Naive thymus-derived CD4-positive, alpha-beta T cell (primary cell): ENCODE results near the gene CLNS1A. TPM values are rescaled to one million over a fixed set of nuclear protein-coding genes. Genes with fewer than 3 reads are reported as not detected.

Source experiments
- ATAC-seq: fragments of 150-1000 bp; cut with Tn5 transposase; 2 replicates; pipeline ENCODE4 v1.10.0; 2021; ENCODE audit warnings: mild to moderate bottlenecking, moderate library complexity
- CTCF ChIA-PET: fragments of 350-600 bp; sonication (Branson Sonifier 250); formaldehyde crosslinking; loops from one replicate; lab custom pipeline; 2021; ENCODE audit warnings: antibody characterized with exemption; lab: Charles Lee
- POLR2A ChIA-PET: fragments of 350-600 bp; sonication (Branson Sonifier 250); formaldehyde crosslinking; loops from one replicate; lab custom pipeline; 2021; ENCODE audit warnings: antibody characterized with exemption, inconsistent platforms; lab: Charles Lee
- DNase-seq, 9 donors: peaks; one replicate each; pipeline versions ENCODE4 v3.0.0 to v3.0.0-alpha.2; 2020 to 2022; ENCODE audit warnings: mixed read lengths in 1 of 9
- H3K27ac ChIP-seq: one replicate; pipeline ENCODE4 v1.7.0; 2013; ENCODE audit warnings: mild to moderate bottlenecking, low read depth, low read length, moderate library complexity
- H3K27me3 ChIP-seq, 2 donors: one replicate each; pipeline ENCODE4 v1.7.0; 2013; ENCODE audit warnings: low read length in 2 of 2, mild to moderate bottlenecking in 2 of 2, moderate library complexity in 2 of 2; ENCODE audit not compliant: control insufficient read depth in 2 of 2, insufficient read depth in 2 of 2
- H3K36me3 ChIP-seq, 3 experiments: 1 replicate in 2 of 3; 2 replicates in 1 of 3; pipeline ENCODE4 v1.7.0; 2013; ENCODE audit warnings: low read length in 3 of 3, mild to moderate bottlenecking in 3 of 3, moderate library complexity in 1 of 3; ENCODE audit not compliant: insufficient read depth in 3 of 3, control insufficient read depth in 2 of 3
- H3K4me1 ChIP-seq, 2 donors: one replicate each; pipeline ENCODE4 v1.7.0; 2013; ENCODE audit warnings: low read length in 2 of 2, mild to moderate bottlenecking in 2 of 2, moderate library complexity in 1 of 2; ENCODE audit not compliant: control insufficient read depth in 2 of 2, insufficient read depth in 2 of 2
- H3K4me3 ChIP-seq: 2 replicates; pipeline ENCODE4 v1.7.0; 2013; ENCODE audit warnings: mild to moderate bottlenecking, low read length
- H3K9me3 ChIP-seq, 3 experiments: 1 replicate in 2 of 3; 2 replicates in 1 of 3; pipeline ENCODE4 v1.7.0; 2013; ENCODE audit warnings: low read length in 3 of 3; ENCODE audit not compliant: control insufficient read depth in 2 of 3
- H3K27ac Mint-ChIP-seq, 9 donors: one replicate each; pipeline ENCODE4 v1.8.0; 2020 to 2022; ENCODE audit warnings: mixed read lengths in 9 of 9, mild to moderate bottlenecking in 8 of 9, moderate library complexity in 5 of 9, inconsistent platforms in 2 of 9
- H3K27me3 Mint-ChIP-seq, 5 donors: one replicate each; pipeline ENCODE4 v1.8.0; 2021 to 2022; ENCODE audit warnings: mixed read lengths in 5 of 5, mild to moderate bottlenecking in 1 of 5
- H3K36me3 Mint-ChIP-seq, 5 donors: one replicate each; pipeline ENCODE4 v1.8.0; 2020 to 2022; ENCODE audit warnings: mixed read lengths in 5 of 5, mild to moderate bottlenecking in 3 of 5, inconsistent platforms in 1 of 5
- H3K4me1 Mint-ChIP-seq, 7 donors: one replicate each; pipeline ENCODE4 v1.8.0; 2020 to 2022; ENCODE audit warnings: mixed read lengths in 7 of 7, mild to moderate bottlenecking in 3 of 7, inconsistent platforms in 1 of 7
- H3K4me3 Mint-ChIP-seq, 10 donors: one replicate each; pipeline ENCODE4 v1.8.0; 2020 to 2022; ENCODE audit warnings: mild to moderate bottlenecking in 10 of 10, mixed read lengths in 10 of 10, moderate library complexity in 6 of 10, inconsistent platforms in 2 of 10
- H3K9me3 Mint-ChIP-seq, 11 donors: one replicate each; pipeline ENCODE4 v1.8.0; 2020 to 2022; ENCODE audit warnings: mixed read lengths in 11 of 11, mild to moderate bottlenecking in 4 of 11, inconsistent platforms in 1 of 11, moderate library complexity in 1 of 11
- intact Hi-C, 2 donors: fragments of 100-400 bp; cut with micrococcal nuclease; formaldehyde crosslinking; loops; one replicate each; pipeline ENCODE4 v1.15.1; 2023
- polyA plus RNA-seq, 2 donors: library from polyadenylated mRNA; unstranded; fragments of 300-500 nt; fragmentation: Illumina TruSeq; gene quantifications; one replicate each; pipeline ENCODE4 v1.2.3, GENCODE V29; 2021
- total RNA-seq, 6 experiments: library from RNA in 5 of 6; stranded (reverse) in 5 of 6; gene quantifications; 1 replicate in 5 of 6; 2 replicates in 1 of 6; pipeline ENCODE4 v1.2.3 and lab custom pipeline; 2021 to 2026

The CLNS1A gene
- total and polyA plus RNA-seq, 7 experiments from 2014 or later: 82.2 to 149 (median 135) TPM

DNA sequence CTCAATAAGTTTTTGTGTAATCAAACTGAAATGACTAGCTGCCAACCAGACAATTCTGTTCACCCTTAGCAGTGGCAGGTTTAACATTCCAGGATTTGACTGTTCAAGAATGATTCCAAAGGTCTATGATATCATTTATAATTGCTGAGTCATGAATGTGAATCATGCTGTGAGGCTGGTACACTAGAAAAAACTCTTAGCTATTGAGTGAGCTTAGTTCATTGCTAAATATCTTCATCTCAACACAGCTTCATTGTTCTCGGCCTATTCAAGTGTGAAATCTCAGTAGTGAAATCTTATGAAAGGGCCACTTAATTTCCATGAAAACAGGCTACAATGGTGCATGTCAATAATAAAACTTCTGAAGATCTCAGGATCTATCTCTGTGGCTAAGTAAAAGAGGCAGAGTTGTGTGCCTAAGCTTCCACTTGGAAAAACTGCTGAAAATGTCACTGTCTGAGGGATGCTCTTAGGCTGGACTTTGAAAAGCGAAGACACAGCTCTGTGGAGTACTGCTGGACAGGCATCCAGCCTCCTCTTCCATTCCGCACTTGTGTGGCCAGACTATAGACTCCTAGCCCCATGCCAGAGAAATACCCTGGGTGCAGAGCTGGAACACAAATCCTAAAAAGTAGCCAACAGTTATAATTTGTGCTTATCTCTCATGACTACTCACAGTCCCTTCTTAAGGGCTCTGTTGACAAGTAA is 35.1 kb downstream of the CLNS1A start:
- CTCF ChIA-PET: interaction anchor here (0.6 kb wide), 1 partner anchor 15 kb away, joined by 3 read pairs; no protein-coding TSS in a partner anchor

DNA sequence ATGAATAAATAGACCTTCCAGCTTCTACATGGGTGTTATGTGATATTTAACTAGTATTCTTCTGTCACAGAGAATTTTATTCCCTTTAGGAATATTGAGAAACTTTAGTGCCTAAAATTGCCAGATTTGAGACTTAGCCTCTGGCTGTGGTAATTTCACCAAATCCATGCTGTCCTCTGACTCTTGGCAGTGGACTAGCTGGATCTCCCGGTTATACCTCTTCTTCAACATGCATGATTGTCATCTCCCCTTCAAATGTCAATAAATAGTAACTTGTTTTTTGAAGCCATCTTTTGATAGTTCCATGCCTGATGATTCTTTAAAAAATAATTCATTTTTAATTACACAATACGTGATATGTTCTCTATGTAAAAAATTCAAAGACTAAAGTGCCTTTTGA is 39.4 kb downstream of the CLNS1A start:
- POLR2A ChIA-PET: no interaction called here
- Mint-ChIP-seq H3K27me3 (no peaks in the 10 kb centered on the region), H3K27ac (no peak overlapping the region)

More for the DNA sequence above, 35.1 kb downstream of the CLNS1A start:
- H3K27me3 ChIP-seq: no peaks in the 10 kb centered on the region
- Mint-ChIP-seq H3K27me3 (no peaks in the 10 kb centered on the region), H3K9me3 (no peaks in the 10 kb centered on the region), H3K4me3 (no peak overlapping the region), H3K27ac (no peak overlapping the region), H3K36me3 (peaks cover 0 to 7% (median 0%) of the 10 kb centered on the region in 5 donors), H3K4me1 (peaks cover 0 to 4% (median 0%) of the 10 kb centered on the region in 7 donors)
- H3K27ac ChIP-seq: no peak overlapping the region
- ATAC-seq (no peak), DNase-seq (no peak)
- H3K9me3 ChIP-seq: no peaks in the 10 kb centered on the region
- intact Hi-C loops: no loop called here
- POLR2A ChIA-PET: no interaction called here
- H3K4me3 ChIP-seq: no peak overlapping the region
- H3K4me1 ChIP-seq: no peaks in the 10 kb centered on the region
- peaks cover 0 to 11% (median 0%) of the 10 kb centered on the region in 3 experiments for H3K36me3 ChIP-seq

DNA sequence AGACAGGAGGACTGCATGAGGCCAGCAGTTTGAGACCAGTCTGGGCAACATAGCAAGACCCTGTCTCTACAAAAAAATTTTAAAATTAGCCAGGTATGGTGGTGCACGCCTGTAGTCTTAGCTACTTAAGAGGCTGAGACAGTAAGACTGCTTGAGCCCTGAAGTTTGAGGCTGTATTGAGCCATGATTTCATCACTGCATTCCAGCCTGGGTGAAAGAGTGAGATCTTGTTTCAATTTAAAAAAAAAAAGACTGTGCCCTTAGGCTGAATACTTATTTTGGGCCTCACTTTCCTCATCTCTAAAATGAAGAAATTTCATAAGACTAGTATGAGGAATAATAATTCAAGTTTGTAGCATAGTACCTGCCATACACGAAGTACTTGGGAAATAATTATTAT is 41.0 kb downstream of the CLNS1A start:
- Mint-ChIP-seq H3K4me1 (peaks cover 0 to 4% (median 0%) of the 10 kb centered on the region in 7 donors), H3K27me3 (no peaks in the 10 kb centered on the region), H3K9me3 (no peaks in the 10 kb centered on the region), H3K27ac (no peak overlapping the region), H3K36me3 (peaks cover 0 to under 1% (median 0%) of the 10 kb centered on the region in 5 donors), H3K4me3 (no peak overlapping the region)
- Histone ChIP-seq H3K4me1 (no peaks in the 10 kb centered on the region), H3K27ac (no peak overlapping the region), H3K27me3 (no peaks in the 10 kb centered on the region), H3K4me3 (no peak overlapping the region), H3K36me3 (no peaks in the 10 kb centered on the region), H3K9me3 (no peaks in the 10 kb centered on the region)
- CTCF ChIA-PET: no interaction called here
- ATAC-seq (no peak), DNase-seq (no peak)
- intact Hi-C loops: no loop called here
- POLR2A ChIA-PET: no interaction called here

More for the DNA sequence above, 39.4 kb downstream of the CLNS1A start:
- Histone ChIP-seq H3K4me3 (no peak overlapping the region), H3K27ac (no peak overlapping the region), H3K9me3 (no peaks in the 10 kb centered on the region), H3K36me3 (no peaks in the 10 kb centered on the region), H3K27me3 (no peaks in the 10 kb centered on the region), H3K4me1 (no peaks in the 10 kb centered on the region)
- Mint-ChIP-seq H3K4me1 (peaks cover 0 to 4% (median 0%) of the 10 kb centered on the region in 7 donors), H3K36me3 (peaks cover 0 to 7% (median 0%) of the 10 kb centered on the region in 5 donors), H3K4me3 (no peak overlapping the region), H3K9me3 (no peaks in the 10 kb centered on the region)
- no peak for ATAC-seq
- intact Hi-C loops: no loop called here
- no peak for DNase-seq
- CTCF ChIA-PET: no interaction called here

DNA sequence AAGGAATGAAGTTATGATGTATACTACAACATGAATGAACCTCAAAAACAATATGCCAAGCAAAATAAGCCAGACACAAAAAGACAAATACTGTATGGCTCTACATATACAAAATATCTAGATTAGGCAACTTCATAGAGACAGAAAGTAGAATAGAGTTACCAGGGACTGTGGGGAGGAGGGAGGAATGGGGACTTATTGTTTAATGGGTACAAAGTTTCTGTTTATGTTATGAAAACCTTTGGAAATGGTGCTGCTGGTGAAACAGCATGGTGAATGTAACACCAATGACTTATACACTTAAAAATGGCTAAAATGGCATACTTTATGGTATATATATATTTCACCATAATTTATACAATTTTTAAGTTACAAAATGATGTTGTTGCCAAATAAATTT is 43.7 kb downstream of the CLNS1A start:
- Mint-ChIP-seq H3K27ac (peak overlapping the region in 1 of 9 donors; percentile 9), H3K4me1 (peaks cover 11 to 17% (median 12%) of the 10 kb centered on the region in 7 donors), H3K9me3 (peaks cover 0 to 1% (median 0%) of the 10 kb centered on the region in 11 donors), H3K27me3 (peaks cover 0 to 8% (median 0%) of the 10 kb centered on the region in 5 donors), H3K36me3 (no peaks in the 10 kb centered on the region), H3K4me3 (no peak overlapping the region)
- H3K27me3 ChIP-seq: no peaks in the 10 kb centered on the region
- ATAC-seq (no peak), DNase-seq (no peak)
- no peaks in the 10 kb centered on the region for H3K9me3 ChIP-seq
- no peak overlapping the region for H3K4me3 ChIP-seq
- intact Hi-C loops: no loop called here
- no peak overlapping the region for H3K27ac ChIP-seq
- peaks cover 0 to 3% of the 10 kb centered on the region in 2 donors for H3K4me1 ChIP-seq
- ChIA-PET CTCF (no interaction called here), POLR2A (no interaction called here)
- no peaks in the 10 kb centered on the region for H3K36me3 ChIP-seq

DNA sequence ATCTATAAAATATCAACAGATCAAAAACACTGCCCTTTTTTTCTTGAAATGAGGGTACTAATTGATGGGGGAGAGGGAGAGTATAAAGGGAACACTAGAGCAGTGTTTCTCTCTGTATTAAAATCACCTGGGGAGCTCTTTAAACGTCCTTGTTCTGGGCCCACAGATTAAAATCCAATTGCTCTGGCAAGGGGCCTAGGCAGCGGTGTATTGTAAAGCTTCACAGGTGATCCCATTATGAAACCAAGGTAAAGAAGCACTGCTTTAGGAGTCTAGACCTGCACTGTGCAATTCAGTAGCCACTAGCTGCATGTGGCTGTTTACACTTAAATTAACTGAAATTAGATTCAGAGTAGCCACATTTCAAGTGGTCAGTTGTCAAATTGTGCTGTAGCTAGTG is 44.9 kb downstream of the CLNS1A start:
- H3K36me3 ChIP-seq: no peaks in the 10 kb centered on the region
- no peaks in the 10 kb centered on the region for H3K27me3 ChIP-seq
- intact Hi-C loops: no loop called here
- ChIA-PET POLR2A (no interaction called here), CTCF (no interaction called here)
- H3K4me3 ChIP-seq: no peak overlapping the region
- H3K4me1 Mint-ChIP-seq: peaks cover 14 to 18% (median 15%) of the 10 kb centered on the region in 7 donors
- H3K27me3 Mint-ChIP-seq: peaks cover 0 to 10% (median 0%) of the 10 kb centered on the region in 5 donors
- H3K27ac Mint-ChIP-seq: no peak overlapping the region
- H3K9me3 Mint-ChIP-seq: peaks cover 0 to 1% (median 0%) of the 10 kb centered on the region in 11 donors
- H3K9me3 ChIP-seq: no peaks in the 10 kb centered on the region
- no peak overlapping the region for H3K27ac ChIP-seq
- no peaks in the 10 kb centered on the region for H3K36me3 Mint-ChIP-seq
- ATAC-seq: no peak
- peaks cover 0 to 5% of the 10 kb centered on the region in 2 donors for H3K4me1 ChIP-seq
- DNase-seq: no peak
- H3K4me3 Mint-ChIP-seq: no peak overlapping the region

DNA sequence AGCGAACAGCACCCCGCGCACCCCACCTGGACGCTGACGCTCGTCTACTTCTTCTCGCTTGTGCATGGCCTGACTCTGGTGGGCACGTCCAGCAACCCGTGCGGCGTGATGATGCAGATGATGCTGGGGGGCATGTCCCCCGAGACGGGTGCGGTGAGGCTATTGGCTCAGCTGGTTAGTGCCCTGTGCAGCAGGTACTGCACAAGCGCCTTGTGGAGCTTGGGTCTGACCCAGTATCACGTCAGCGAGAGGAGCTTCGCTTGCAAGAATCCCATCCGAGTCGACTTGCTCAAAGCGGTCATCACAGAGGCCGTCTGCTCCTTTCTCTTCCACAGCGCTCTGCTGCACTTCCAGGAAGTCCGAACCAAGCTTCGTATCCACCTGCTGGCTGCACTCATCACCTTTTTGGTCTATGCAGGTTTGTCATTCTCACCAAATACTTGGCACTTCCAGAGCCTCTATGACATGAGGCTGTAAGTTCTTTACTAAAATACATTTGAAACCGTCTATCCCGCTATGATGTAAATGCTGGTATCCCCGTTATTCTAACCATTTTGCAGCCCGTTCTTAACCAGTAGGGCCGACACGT is 47.3 kb downstream of the CLNS1A start:
- POLR2A ChIA-PET: interaction anchor here (0.6 kb wide), 1 partner anchor 534 kb away, joined by 3 read pairs; no protein-coding TSS in a partner anchor

More for the DNA sequence above, 47.3 kb downstream of the CLNS1A start:
- Histone ChIP-seq H3K27ac (no peak overlapping the region), H3K4me1 (peaks cover 0 to 5% of the 10 kb centered on the region in 2 donors), H3K27me3 (peaks cover 0 to 3% of the 10 kb centered on the region in 2 donors), H3K36me3 (no peaks in the 10 kb centered on the region), H3K4me3 (peak overlapping the region; percentile 64), H3K9me3 (no peaks in the 10 kb centered on the region)
- Mint-ChIP-seq H3K27me3 (peaks cover 11 to 19% (median 14%) of the 10 kb centered on the region in 5 donors), H3K4me3 (peak overlapping the region; percentile 77 to 96 (median 94)), H3K4me1 (peaks cover 14 to 18% (median 15%) of the 10 kb centered on the region in 7 donors), H3K27ac (peak overlapping the region in 7 of 9 donors; percentile 11 to 71 (median 58)), H3K9me3 (peaks cover 0 to 1% (median 0%) of the 10 kb centered on the region in 11 donors), H3K36me3 (no peaks in the 10 kb centered on the region)
- ATAC-seq (peak; percentile 28), DNase-seq (peak in 4 of 9 donors; percentile 10 to 31 (median 16))
- CTCF ChIA-PET: no interaction called here
- intact Hi-C loops: no loop called here
